ENCODE results near the gene TMEM120A. TPM values are rescaled to one million over a fixed set of nuclear protein-coding genes. Genes with fewer than 3 reads are reported as not detected.
A peak's percentile ranks its signal among the peaks of the same experiment; 100 is the strongest.

The TMEM120A gene
- total and polyA plus RNA-seq, 12 donors: 132 to 220 (median 152) TPM

DNA sequence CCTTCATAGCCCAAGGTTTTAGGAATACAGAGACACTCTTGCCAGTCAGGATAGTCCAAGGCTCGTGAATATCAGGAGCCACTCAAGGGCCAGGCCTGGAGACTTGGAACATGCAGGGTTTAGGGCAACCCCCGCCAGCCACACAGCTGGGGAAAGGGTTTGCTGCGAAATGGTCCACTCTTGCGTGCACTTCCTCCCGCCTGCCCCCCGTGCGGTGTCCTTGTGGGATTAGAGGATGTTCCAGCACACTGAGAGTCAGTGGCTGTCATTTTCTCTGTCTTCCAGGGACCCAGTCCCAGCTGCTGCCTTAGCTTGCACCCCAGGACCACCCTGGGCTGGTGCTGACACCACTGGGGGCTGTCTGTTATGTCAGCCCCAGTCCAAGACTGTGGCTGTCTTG, 41.0 kb downstream of the TMEM120A start:
- intact Hi-C loops (cut with DNase I): loop anchor here in 2 of 10 donors (5.0 kb wide), 2 partner anchors 36 to 39 kb away; partner anchors contain the start of genes POR (in 1 of the 2) and TMEM120A (in 1 of the 2)
- Histone ChIP-seq H3K36me3 (peaks cover 0 to 51% (median 9%) of the 10 kb centered on the region in 9 donors), H3K27ac (peak overlapping the region in 1 of 10 donors; percentile 87), H3K27me3 (no peaks in the 10 kb centered on the region), H3K9me3 (no peaks in the 10 kb centered on the region), H3K4me3 (no peak overlapping the region), H3K4me1 (peaks cover 0 to 48% (median 19%) of the 10 kb centered on the region in 9 donors)
- ATAC-seq: no peak
- TF ChIP-seq, protein P1, sequence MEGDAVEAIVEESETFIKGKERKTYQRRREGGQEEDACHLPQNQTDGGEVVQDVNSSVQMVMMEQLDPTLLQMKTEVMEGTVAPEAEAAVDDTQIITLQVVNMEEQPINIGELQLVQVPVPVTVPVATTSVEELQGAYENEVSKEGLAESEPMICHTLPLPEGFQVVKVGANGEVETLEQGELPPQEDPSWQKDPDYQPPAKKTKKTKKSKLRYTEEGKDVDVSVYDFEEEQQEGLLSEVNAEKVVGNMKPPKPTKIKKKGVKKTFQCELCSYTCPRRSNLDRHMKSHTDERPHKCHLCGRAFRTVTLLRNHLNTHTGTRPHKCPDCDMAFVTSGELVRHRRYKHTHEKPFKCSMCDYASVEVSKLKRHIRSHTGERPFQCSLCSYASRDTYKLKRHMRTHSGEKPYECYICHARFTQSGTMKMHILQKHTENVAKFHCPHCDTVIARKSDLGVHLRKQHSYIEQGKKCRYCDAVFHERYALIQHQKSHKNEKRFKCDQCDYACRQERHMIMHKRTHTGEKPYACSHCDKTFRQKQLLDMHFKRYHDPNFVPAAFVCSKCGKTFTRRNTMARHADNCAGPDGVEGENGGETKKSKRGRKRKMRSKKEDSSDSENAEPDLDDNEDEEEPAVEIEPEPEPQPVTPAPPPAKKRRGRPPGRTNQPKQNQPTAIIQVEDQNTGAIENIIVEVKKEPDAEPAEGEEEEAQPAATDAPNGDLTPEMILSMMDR (IDR thresholded peaks at IDR 0.05): no peak
- WGBS, 2 donors: 85 to 89% methylated on average over 7 of the region's 7 CpGs
- DNase-seq: no peak

DNA sequence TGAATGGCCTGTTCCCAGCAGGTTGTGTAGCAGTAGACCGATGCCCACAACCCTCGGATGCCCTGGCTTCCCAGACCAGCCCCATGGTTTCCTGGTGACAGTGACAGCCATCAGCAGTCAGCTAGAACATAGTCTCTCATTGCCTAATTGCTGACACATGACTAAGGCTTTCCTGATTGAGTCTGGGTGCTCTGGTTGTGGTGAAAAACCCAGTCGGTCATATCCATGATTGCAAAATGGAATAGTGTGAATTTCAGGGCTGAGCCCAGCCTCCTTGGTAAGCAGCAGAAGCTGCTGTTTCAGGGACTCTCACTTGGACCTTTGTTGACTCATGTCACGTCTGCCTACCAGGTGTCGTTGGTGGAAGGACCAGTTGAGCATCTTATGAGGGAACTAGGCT, 42.9 kb downstream of the TMEM120A start:
- H3K4me3 ChIP-seq: no peak overlapping the region
- WGBS, 2 donors: 67 to 68% methylated on average over 5 of the region's 5 CpGs

DNA sequence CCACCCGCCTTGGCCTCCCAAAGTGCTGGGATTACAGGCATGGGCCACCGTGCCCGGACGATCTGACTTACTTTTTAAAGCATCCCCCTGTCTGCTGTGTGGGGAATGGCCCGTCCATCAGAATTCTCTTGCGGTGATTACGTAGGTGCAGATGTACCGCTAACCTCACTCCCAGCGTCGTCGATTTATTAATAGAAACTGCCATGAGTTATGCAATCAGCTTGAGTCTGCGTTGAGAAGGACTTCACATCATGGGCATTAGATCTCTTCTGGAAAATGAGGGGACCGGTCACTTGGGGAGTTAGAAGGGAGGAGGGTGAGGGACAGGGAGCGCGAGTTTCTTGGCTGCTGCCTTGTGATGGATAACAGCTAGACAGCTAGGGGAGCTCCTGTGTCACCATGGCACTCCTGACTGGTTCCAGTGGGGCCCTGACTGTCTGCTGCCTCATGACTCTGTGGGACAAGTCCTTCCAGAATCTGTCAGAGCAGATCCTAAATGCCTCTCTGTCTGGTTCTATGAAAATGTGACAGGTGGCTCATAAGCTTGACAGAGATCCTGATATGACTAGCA, 44.2 kb downstream of the TMEM120A start:
- no peaks in the 10 kb centered on the region for H3K9me3 ChIP-seq
- H3K36me3 ChIP-seq: peaks cover 0 to 28% (median 3%) of the 10 kb centered on the region in 9 donors
- H3K27ac ChIP-seq: peak overlapping the region in 9 of 10 donors; percentile 50 to 85 (median 76)
- no peak overlapping the region for H3K4me3 ChIP-seq
- TF ChIP-seq, protein P1 (IDR thresholded peaks at IDR 0.05): peak in 5 of 9 donors; percentile 9 to 36 (median 13)
- ATAC-seq (peak; percentile 46 to 85 (median 70)), DNase-seq (no peak)
- intact Hi-C loops (cut with DNase I): loop anchor here in 2 of 10 donors (5.0 kb wide), 2 partner anchors 33 to 42 kb away; partner anchors contain the start of genes POR (in 1 of the 2) and TMEM120A (in 1 of the 2)
- 51 to 53% methylated on average over 15 of the region's 15 CpGs for WGBS, 2 donors
- H3K27me3 ChIP-seq: no peaks in the 10 kb centered on the region
- peaks cover 0 to 65% (median 27%) of the 10 kb centered on the region in 9 donors for H3K4me1 ChIP-seq

More for the DNA sequence above, 42.9 kb downstream of the TMEM120A start:
- ATAC-seq: peak; percentile 45 to 85 (median 74)
- no peak for DNase-seq
- H3K36me3 ChIP-seq: peaks cover 0 to 41% (median 9%) of the 10 kb centered on the region in 9 donors
- TF ChIP-seq, protein P1 (IDR thresholded peaks at IDR 0.05): no peak
- H3K27me3 ChIP-seq: no peaks in the 10 kb centered on the region
- H3K27ac ChIP-seq: peak overlapping the region in 9 of 10 donors; percentile 8 to 85 (median 76)
- H3K9me3 ChIP-seq: no peaks in the 10 kb centered on the region
- intact Hi-C loops (cut with DNase I): loop anchor here in 2 of 10 donors (5.0 kb wide), 2 partner anchors 34 to 41 kb away; partner anchors contain the start of genes POR (in 1 of the 2) and TMEM120A (in 1 of the 2)
- H3K4me1 ChIP-seq: peaks cover 0 to 56% (median 19%) of the 10 kb centered on the region in 9 donors

DNA sequence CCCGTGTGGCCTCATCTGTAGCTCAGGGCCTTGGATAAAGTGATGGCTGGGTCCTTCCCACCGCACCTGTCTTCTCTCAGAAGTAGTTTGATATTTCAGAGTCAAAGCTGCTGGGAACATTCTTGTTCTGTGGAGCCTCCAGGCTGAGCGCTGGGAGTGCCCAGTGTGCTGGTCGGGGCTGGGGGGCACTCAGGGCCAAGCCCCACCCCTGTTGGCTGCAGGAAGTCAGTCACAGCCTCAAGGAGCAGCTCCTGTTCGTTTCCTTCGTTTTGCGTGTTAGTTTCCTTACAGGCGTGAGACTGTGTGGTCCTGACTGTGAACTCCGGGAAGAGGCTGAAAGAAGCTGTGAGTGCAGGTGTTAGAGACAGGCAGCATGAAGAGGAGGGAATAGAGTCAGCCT, 46.2 kb downstream of the TMEM120A start:
- DNase-seq (no peak), ATAC-seq (no peak)
- Histone ChIP-seq H3K27me3 (no peaks in the 10 kb centered on the region), H3K36me3 (peaks cover 0 to 13% (median 0%) of the 10 kb centered on the region in 9 donors), H3K9me3 (no peaks in the 10 kb centered on the region), H3K4me3 (no peak overlapping the region), H3K27ac (peak overlapping the region in 3 of 10 donors; percentile 2 to 74 (median 26)), H3K4me1 (peaks cover 0 to 64% (median 27%) of the 10 kb centered on the region in 9 donors)
- TF ChIP-seq, protein P1 (IDR thresholded peaks at IDR 0.05): no peak
- intact Hi-C loops (cut with DNase I): loop anchor here in 3 of 10 donors (2.0 to 5.0 kb wide), 2 partner anchors 19 to 39 kb away; no protein-coding TSS in a partner anchor
- WGBS, 2 donors: 55 to 72% methylated on average over 9 of the region's 9 CpGs

All from heart right ventricle (tissue), 16 donors.